Frontal cortex (tissue), 4 donors: Measurements from ENCODE around the gene FBXL17. TPM values are rescaled to one million over a fixed set of nuclear protein-coding genes. Genes with fewer than 3 reads are reported as not detected.

Experiments used
- DNase-seq, 2 donors: peaks; one replicate each; pipeline ENCODE4 v3.0.0; 2012; ENCODE audit warnings: low spot score in 2 of 2
- FAIRE-seq: peaks from 2 replicates; lab custom pipeline; 2012; peaks lifted over from hg19 to GRCh38; lab: Jason Lieb, UNC
- total RNA-seq: library from RNA; depleted of rRNA; stranded (reverse); fragments of >200 nt; gene quantifications from one replicate; pipeline ENCODE4 v1.2.3, GENCODE V29; 2014
- donor health status: control.
- donor health status: control.
- donor health status: control.

Gene FBXL17
- total RNA-seq, 1 donor from 2014 or later, result 55.4 TPM

DNA sequence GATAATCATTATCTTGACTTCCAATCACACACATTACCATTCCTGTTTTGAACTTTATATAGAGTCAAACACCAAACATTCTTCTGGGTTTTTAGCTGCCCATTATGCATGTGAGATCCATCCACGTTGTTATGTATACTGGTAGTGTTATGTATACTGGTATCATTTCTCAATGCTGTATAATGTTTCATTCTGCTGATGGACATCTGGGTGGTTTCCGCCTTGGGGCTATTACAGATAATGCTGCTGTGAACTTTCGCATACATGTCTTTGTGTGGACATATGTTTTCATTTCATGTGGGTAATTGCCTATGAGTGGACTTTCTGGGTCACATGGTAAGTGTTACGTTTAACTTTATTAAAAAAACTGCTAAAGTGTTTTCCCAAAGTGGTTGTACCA, 493.4 kb downstream of the FBXL17 start:
- FAIRE-seq (no peak), DNase-seq (no peak)

DNA sequence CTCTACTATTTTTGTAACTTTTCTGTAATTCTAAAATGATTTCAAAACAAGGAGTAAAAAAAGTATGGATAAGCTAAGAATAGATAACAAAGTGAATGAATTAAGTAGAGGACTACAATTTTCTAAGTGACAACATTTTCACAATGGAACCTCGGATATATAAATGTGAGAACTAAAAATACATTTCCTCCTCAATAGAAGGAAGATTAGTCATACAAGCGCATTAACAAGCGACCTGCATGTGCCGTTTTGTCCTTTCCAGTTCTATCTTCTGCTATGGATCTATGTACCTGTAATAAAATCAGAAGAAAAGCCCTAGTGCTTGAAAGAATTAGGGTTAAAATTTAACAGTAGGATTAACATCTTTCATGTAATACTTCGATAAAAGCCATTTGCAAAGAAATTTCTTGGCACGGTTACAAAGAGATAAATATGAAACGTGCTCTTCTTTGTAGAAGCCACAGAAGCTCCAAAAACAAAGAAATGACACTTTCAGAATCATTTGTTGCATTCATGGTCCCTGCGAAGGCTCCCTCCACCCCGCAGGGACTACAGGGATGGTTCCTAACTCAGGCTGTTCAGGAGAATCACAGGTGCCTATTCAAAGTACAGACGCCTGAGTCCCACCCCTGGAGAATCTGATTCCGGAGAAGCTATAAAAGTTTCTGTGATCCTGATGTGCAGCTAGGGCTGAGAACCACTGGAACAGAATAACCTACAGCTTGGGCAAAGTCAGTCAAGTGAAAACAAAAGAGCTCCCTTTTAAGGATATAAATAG, 494.5 kb downstream of the FBXL17 start:
- no peak for DNase-seq
- FAIRE-seq, result no peak

DNA sequence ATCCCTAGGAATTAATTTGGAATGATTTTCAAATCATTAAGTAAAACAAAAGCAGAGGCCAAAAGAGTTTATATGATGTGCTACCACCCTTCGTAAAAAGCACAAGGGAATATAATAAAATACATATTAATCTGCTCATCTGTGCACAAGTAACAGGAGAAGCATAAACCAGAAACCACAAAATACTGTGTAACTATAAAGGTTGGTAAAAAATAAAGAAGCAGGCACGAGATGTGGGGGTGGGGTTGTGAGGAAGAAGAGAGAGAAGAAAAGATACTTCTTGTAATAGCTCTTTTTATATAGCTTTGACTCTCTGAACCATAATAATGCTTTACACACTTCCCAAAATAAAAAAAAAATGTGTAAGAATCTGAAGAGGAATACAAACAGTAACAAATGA, 496.3 kb downstream of the FBXL17 start:
- DNase-seq, result no peak
- no peak for FAIRE-seq

DNA sequence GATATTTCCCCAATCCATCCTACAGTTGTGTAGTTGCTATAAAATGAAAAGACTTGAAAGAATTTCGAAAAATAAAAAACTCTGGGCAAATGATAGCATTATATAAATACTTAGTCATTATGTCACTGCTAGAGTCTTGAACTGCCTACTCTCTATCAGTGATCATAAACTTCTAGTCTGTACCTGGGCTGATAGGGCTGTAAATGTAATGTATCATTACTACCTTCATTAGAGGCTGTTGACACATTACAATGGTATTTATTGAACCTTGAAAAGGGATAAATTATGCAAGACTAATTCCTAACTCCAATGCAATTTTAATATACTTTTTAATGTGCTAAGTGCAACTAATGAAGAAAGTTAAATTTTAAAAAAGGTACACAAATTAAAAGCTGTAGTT, 497.0 kb downstream of the FBXL17 start:
- DNase-seq, result no peak
- no peak for FAIRE-seq

GRCh38 chr5:107878661-107879060, 503.2 kb downstream of the FBXL17 start:
- DNase-seq (no peak), FAIRE-seq (no peak)

GRCh38 chr5:107876906-107877305, 505.0 kb downstream of the FBXL17 start:
- no peak for FAIRE-seq
- no peak for DNase-seq

GRCh38 chr5:107876261-107876660, 505.6 kb downstream of the FBXL17 start:
- no peak for DNase-seq
- no peak for FAIRE-seq

- no peak for FAIRE-seq
- no peak for DNase-seq
Measured at GRCh38 chr5:107875833-107876232, 506.1 kb downstream of the FBXL17 start.

DNA sequence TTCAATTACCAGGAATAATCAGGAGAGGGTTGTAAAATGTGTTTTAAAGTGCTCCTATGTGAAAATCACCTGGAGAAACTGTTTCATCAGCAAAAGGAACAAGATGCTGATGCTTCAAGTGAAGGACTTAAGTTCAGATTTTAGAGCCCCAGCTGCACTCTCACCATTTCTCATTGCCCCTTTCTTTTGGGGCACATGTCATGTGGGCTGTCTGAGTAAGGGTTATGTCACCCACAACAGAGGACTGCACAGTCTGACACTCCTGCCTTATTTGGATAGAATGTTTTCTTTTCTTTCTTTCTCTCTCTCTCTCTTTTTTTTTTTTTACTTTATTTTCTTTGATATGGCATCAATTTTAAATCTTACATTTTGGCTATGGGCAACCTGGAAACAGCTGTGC, 507.1 kb downstream of the FBXL17 start:
- no peak for FAIRE-seq

DNA sequence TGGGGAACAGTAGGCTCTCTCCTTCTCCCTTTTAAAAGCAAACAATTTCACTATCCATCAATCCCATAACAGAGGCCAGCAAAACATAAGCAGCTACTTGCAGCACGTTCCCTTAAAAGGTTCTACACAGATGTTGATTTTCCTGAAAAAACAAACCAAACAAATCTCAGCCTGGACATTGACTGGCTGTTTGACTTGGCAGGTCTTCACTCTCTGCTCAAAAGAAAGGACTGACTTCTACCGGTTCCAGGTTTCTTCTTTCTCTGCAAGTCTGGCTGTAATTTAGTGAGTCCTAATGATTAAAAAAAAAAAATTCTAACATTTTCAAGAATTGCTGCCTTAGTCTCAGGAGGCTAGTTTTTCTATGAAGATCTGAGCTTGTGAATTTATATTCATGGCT, 508.0 kb downstream of the FBXL17 start:
- DNase-seq, result no peak
- no peak for FAIRE-seq

More for the DNA sequence above, 507.1 kb downstream of the FBXL17 start:
- DNase-seq, result no peak

DNA sequence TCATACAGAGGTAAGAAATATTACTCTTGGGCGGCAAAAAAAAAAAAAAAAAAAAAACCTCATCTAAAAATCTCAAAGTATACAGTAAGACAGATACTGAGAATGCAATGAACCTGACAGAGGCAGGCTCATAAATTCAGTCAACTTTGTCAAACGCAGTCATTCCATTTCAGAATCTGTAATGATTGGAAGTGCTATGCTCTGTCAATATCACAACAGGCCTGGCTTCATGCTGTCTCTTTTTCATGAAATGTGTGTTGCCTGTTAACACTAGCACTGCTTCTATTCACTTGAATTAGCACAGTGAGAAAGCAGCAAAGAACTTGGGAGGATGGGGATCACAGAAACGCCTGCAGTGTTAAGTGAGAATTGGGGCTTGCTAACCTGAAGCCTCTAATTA, 510.9 kb downstream of the FBXL17 start:
- no peak for DNase-seq

DNA sequence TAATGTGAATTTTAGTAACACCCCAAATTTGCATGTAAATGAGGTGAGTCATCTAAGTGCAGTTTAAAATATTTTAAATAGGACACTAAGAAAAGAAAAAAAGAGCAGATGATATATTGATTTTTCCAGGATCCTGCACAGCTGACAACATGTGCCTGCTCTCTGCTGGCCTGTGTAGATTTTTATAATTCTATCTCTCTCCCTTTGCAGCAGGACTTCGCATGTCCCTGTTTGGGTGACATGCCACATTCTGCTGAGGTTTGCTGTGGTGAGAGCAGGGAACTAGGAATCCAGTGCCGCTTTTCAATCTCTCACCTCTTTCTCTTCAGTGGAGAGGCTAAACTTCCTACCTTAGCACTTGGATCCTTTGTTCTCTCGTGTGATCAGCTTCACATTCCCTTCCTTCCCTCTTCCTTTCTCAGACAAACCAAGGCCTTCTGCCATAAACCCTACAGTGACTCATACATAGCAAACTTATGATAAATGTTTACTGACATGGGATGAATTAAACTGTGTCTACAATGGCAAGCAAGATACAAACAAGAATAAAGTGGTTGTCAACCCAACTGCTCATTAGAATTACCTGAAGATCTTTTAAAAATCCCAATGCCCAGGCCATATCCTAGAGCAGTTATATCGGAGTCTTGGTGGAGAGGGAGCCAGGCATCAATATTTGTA, 512.3 kb downstream of the FBXL17 start:
- DNase-seq (no peak), FAIRE-seq (no peak)

More for the DNA sequence above, 510.9 kb downstream of the FBXL17 start:
- FAIRE-seq, result no peak

GRCh38 chr5:107868650-107869409, 513.1 kb downstream of the FBXL17 start:
- no peak for FAIRE-seq
- DNase-seq, result no peak

DNA sequence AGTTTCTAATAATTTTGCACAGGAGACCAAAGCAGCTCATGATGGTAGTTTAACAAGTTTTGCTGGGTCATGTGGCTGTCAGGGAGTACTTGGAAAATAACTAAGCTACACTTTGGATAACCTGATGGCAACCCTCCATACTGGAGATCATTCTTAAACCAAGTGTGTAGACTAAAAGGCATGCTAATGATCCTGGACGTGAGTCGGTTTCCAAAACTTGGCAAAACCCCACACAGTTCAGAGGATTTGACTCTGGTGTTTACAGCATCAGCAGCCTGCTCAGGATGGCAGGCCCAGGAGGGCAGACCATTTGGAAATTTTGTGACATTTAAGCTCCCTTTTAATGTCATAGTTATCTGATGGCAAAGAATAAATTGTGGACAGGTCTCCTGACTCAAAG, 514.6 kb downstream of the FBXL17 start:
- DNase-seq (no peak), FAIRE-seq (no peak)

GRCh38 chr5:107864793-107865192, 517.1 kb downstream of the FBXL17 start:
- no peak for FAIRE-seq
- no peak for DNase-seq

DNA sequence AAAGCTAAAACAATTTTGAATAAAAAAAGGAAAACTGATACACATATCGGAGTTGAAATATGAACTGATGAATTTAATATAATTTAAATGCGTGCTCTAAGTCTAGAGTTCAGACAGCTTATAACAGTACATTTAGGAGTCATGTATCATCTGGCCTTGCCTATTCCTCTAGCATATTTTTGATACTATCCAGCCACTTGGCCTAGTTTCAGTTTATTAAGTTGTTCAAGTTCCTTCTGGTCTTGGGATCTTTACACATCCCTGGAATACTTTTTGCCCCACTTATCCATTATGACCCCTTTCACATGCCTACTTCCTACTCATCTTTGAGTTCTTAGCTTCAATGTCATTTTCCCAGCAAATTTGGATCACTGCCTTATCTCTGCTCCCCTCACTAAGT, 518.8 kb downstream of the FBXL17 start:
- no peak for DNase-seq
- FAIRE-seq, result no peak

GRCh38 chr5:107861565-107861964, 520.3 kb downstream of the FBXL17 start:
- DNase-seq (no peak), FAIRE-seq (no peak)

- no peak for DNase-seq
- no peak for FAIRE-seq
Measured at GRCh38 chr5:107860044-107860443, 521.9 kb downstream of the FBXL17 start.

DNA sequence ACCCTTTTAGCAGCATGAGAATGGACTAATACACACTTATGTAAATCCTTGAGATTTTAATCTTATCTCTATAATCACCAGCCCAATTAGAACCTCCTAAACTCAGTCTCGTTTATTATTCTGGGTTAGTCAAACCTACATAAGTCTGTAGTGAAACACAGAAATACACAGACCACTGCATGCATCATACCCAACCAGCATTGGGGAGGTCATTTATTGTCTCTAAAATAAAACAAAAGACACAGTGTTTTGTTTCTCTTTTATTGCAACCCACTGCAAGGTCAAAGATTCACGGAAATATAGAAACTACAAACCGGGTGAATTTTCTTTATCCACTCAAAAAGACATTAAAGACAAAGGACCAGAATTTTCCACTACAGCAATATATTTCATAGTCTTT, 523.1 kb downstream of the FBXL17 start:
- DNase-seq (no peak), FAIRE-seq (no peak)

DNA sequence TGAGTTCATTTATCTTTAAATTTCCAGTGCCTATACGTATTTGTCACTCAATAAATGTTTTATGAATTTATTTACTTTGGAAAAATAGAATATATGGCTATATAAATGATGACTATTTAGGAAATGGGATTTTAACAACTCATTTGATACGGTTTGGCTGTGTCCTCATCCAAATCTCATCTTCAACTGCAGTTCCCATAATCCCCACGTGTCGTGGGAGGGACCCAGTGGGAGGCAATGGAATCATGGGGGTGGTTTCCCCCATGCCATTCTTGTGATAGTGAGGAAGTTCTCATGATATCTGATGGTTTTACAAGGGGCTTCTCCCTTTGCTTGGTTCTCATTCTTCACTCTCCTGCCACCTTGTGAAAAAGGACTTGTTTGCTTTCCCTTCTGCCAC, 523.6 kb downstream of the FBXL17 start:
- FAIRE-seq (no peak), DNase-seq (no peak)

GRCh38 chr5:107857785-107858184, 524.1 kb downstream of the FBXL17 start:
- no peak for DNase-seq
- FAIRE-seq, result no peak
